Sigmoid colon (tissue), 4 donors: Measurements from ENCODE around the gene TRIP6.

ENCODE experiments used
- CTCF ChIP-seq, 4 experiments: fragments of 450-650 bp in 3 of 4; fragments of 200-600 bp in 1 of 4; IDR thresholded peaks; one replicate each; pipeline ENCODE4 v1.5.1; 2016 to 2019; ENCODE audit warnings: antibody characterized with exemption in 4 of 4, mild to moderate bottlenecking in 3 of 4, moderate library complexity in 2 of 4
- EP300 ChIP-seq, 4 donors: sonication (generic); formaldehyde crosslinking; IDR thresholded peaks; one replicate each; pipeline ENCODE4 v1.6.1; 2017; ENCODE audit warnings: antibody characterized with exemption in 4 of 4
- POLR2A ChIP-seq, 2 donors: fragments of 450-650 bp; IDR thresholded peaks; one replicate each; pipeline ENCODE4 v1.6.1; 2016; ENCODE audit warnings: antibody characterized with exemption in 2 of 2, mild to moderate bottlenecking in 2 of 2, moderate library complexity in 2 of 2
- POLR2AphosphoS5 ChIP-seq, 4 donors: sonication (generic); formaldehyde crosslinking; IDR thresholded peaks; one replicate each; pipeline ENCODE4 v1.6.1; 2017; ENCODE audit warnings: antibody characterized with exemption in 4 of 4

- peak; percentile 54 to 78 (median 72) for TF ChIP-seq CTCF (IDR thresholded peaks at IDR 0.05)
- TF ChIP-seq POLR2AphosphoS5 (IDR thresholded peaks at IDR 0.05): no peak
- TF ChIP-seq POLR2A (IDR thresholded peaks at IDR 0.05): no peak
- no peak for TF ChIP-seq EP300 (IDR thresholded peaks at IDR 0.05)
Observed at GRCh38 chr7:100894860-100895700, 27.9 kb downstream of the TRIP6 start.
